WTC11 (cell line): ENCODE measurements around the gene RHPN2.

Experiments
- GTF2I ChIP-seq: fragments of 250-450 bp; sonication (Bioruptor Pico); conservative IDR thresholded peaks from 2 replicates; pipeline ENCODE4 v1.4.0; 2021; ENCODE audit warnings: mild to moderate bottlenecking
- ZNF138 ChIP-seq: sonication (generic); formaldehyde crosslinking; conservative IDR thresholded peaks from 2 replicates; pipeline ENCODE4 v1.8.1; 2022; ENCODE audit warnings: mild to moderate bottlenecking, moderate library complexity, missing genetic modification reagents
- TF ChIP-seq, protein P1 (sequence below): fragments of 200-600 bp; IDR thresholded peaks from 2 replicates; pipeline ENCODE4 v1.8.0; 2022; ENCODE audit warnings: antibody characterized with exemption
- TF ChIP-seq, protein P2 (sequence below): sonication (generic); formaldehyde crosslinking; IDR thresholded peaks from 2 replicates; pipeline ENCODE4 v1.8.1; 2023; ENCODE audit warnings: mild to moderate bottlenecking, missing genetic modification reagents, moderate library complexity
- TF ChIP-seq, protein P3 (sequence below): sonication (generic); formaldehyde crosslinking; IDR thresholded peaks from 2 replicates; pipeline ENCODE4 v1.8.0; 2022; ENCODE audit warnings: mild to moderate bottlenecking, missing genetic modification reagents
- TF ChIP-seq, protein P4 (sequence below): sonication (generic); formaldehyde crosslinking; IDR thresholded peaks from 2 replicates; pipeline ENCODE4 v1.8.1; 2022; ENCODE audit warnings: low read depth, mild to moderate bottlenecking, moderate library complexity, missing genetic modification reagents, borderline replicate concordance
- TF ChIP-seq, protein P5 (sequence below): sonication (generic); formaldehyde crosslinking; IDR thresholded peaks from 2 replicates; pipeline ENCODE4 v1.8.1; 2023; ENCODE audit warnings: mild to moderate bottlenecking, missing genetic modification reagents, borderline replicate concordance
- TF ChIP-seq, protein P6 (sequence below): sonication (generic); formaldehyde crosslinking; IDR thresholded peaks from 2 replicates; pipeline ENCODE4 v1.8.0; 2022; ENCODE audit warnings: mild to moderate bottlenecking, missing genetic modification reagents
- TF ChIP-seq, protein P7 (sequence below): sonication (generic); formaldehyde crosslinking; IDR thresholded peaks from 2 replicates; pipeline ENCODE4 v1.8.1; 2023; ENCODE audit warnings: mild to moderate bottlenecking, missing genetic modification reagents, moderate library complexity

DNA sequence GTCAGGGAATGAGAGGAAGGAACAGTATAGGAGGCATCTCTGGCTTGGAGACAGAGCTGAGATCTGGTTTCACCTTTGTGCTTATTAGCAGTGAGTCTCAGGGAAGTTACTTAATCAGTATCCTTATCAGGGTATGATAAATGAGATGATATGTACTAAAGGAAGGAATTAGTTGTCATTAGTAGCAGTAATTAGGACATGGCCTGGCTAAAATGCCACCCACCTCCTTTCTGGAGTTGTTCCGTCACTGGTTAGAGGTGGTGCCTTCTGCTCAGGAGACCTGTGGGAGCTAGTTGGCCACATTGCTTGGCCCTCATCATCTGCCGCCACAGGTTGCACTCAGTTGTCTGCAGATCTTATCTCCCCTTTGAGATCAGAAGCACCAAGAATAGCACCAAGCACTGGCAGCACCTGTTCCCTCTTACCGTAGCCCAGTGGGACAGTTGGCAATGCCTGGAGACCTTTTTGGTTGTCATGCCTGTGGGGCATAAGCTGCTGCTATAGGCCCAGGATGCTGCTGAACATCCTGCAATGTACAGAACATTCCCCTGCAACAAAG lies 21.0 kb upstream of the RHPN2 start:
- TF ChIP-seq, protein P1, sequence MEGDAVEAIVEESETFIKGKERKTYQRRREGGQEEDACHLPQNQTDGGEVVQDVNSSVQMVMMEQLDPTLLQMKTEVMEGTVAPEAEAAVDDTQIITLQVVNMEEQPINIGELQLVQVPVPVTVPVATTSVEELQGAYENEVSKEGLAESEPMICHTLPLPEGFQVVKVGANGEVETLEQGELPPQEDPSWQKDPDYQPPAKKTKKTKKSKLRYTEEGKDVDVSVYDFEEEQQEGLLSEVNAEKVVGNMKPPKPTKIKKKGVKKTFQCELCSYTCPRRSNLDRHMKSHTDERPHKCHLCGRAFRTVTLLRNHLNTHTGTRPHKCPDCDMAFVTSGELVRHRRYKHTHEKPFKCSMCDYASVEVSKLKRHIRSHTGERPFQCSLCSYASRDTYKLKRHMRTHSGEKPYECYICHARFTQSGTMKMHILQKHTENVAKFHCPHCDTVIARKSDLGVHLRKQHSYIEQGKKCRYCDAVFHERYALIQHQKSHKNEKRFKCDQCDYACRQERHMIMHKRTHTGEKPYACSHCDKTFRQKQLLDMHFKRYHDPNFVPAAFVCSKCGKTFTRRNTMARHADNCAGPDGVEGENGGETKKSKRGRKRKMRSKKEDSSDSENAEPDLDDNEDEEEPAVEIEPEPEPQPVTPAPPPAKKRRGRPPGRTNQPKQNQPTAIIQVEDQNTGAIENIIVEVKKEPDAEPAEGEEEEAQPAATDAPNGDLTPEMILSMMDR: no peak
- TF ChIP-seq, protein P2, sequence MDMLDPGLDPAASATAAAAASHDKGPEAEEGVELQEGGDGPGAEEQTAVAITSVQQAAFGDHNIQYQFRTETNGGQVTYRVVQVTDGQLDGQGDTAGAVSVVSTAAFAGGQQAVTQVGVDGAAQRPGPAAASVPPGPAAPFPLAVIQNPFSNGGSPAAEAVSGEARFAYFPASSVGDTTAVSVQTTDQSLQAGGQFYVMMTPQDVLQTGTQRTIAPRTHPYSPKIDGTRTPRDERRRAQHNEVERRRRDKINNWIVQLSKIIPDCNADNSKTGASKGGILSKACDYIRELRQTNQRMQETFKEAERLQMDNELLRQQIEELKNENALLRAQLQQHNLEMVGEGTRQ (CRISPR knock-in tag): no peak
- TF ChIP-seq GTF2I (CRISPR knock-in tag) (no peak), ZNF138 (no peak)
- TF ChIP-seq, protein P3, sequence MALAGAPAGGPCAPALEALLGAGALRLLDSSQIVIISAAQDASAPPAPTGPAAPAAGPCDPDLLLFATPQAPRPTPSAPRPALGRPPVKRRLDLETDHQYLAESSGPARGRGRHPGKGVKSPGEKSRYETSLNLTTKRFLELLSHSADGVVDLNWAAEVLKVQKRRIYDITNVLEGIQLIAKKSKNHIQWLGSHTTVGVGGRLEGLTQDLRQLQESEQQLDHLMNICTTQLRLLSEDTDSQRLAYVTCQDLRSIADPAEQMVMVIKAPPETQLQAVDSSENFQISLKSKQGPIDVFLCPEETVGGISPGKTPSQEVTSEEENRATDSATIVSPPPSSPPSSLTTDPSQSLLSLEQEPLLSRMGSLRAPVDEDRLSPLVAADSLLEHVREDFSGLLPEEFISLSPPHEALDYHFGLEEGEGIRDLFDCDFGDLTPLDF (CRISPR knock-in tag): no peak
- TF ChIP-seq, protein P4, sequence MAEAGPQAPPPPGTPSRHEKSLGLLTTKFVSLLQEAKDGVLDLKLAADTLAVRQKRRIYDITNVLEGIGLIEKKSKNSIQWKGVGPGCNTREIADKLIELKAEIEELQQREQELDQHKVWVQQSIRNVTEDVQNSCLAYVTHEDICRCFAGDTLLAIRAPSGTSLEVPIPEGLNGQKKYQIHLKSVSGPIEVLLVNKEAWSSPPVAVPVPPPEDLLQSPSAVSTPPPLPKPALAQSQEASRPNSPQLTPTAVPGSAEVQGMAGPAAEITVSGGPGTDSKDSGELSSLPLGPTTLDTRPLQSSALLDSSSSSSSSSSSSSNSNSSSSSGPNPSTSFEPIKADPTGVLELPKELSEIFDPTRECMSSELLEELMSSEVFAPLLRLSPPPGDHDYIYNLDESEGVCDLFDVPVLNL (CRISPR knock-in tag): no peak
- TF ChIP-seq, protein P5, sequence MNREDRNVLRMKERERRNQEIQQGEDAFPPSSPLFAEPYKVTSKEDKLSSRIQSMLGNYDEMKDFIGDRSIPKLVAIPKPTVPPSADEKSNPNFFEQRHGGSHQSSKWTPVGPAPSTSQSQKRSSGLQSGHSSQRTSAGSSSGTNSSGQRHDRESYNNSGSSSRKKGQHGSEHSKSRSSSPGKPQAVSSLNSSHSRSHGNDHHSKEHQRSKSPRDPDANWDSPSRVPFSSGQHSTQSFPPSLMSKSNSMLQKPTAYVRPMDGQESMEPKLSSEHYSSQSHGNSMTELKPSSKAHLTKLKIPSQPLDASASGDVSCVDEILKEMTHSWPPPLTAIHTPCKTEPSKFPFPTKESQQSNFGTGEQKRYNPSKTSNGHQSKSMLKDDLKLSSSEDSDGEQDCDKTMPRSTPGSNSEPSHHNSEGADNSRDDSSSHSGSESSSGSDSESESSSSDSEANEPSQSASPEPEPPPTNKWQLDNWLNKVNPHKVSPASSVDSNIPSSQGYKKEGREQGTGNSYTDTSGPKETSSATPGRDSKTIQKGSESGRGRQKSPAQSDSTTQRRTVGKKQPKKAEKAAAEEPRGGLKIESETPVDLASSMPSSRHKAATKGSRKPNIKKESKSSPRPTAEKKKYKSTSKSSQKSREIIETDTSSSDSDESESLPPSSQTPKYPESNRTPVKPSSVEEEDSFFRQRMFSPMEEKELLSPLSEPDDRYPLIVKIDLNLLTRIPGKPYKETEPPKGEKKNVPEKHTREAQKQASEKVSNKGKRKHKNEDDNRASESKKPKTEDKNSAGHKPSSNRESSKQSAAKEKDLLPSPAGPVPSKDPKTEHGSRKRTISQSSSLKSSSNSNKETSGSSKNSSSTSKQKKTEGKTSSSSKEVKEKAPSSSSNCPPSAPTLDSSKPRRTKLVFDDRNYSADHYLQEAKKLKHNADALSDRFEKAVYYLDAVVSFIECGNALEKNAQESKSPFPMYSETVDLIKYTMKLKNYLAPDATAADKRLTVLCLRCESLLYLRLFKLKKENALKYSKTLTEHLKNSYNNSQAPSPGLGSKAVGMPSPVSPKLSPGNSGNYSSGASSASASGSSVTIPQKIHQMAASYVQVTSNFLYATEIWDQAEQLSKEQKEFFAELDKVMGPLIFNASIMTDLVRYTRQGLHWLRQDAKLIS (CRISPR knock-in tag): no peak
- TF ChIP-seq, protein P6, sequence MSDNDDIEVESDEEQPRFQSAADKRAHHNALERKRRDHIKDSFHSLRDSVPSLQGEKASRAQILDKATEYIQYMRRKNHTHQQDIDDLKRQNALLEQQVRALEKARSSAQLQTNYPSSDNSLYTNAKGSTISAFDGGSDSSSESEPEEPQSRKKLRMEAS (CRISPR knock-in tag): no peak
- TF ChIP-seq, protein P7, sequence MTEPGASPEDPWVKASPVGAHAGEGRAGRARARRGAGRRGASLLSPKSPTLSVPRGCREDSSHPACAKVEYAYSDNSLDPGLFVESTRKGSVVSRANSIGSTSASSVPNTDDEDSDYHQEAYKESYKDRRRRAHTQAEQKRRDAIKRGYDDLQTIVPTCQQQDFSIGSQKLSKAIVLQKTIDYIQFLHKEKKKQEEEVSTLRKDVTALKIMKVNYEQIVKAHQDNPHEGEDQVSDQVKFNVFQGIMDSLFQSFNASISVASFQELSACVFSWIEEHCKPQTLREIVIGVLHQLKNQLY (CRISPR knock-in tag): no peak
